OCI-LY7 (cell line): ENCODE measurements around the gene ANP32A. TPM values are rescaled to one million over a fixed set of nuclear protein-coding genes. Genes with fewer than 3 reads are reported as not detected.

Source experiments
- BruUV-seq: library from RNA; stranded (reverse); fragments of 400-500 nt; replicated peaks from 2 replicates; lab custom pipeline; 2021; lab: Mats Ljungman, UMichigan
- CTCF ChIA-PET: fragments of 300-600 bp; sonication (Branson Sonifier 250); formaldehyde crosslinking; loops from one replicate; lab custom pipeline; 2022; ENCODE audit warnings: antibody characterized with exemption; ENCODE audit not compliant: unreplicated experiment; lab: Charles Lee
- POLR2A ChIA-PET: fragments of 300-600 bp; sonication (Branson Sonifier 250); formaldehyde crosslinking; loops from one replicate; lab custom pipeline; 2022; ENCODE audit warnings: antibody characterized with exemption; lab: Charles Lee
- DNase-seq: peaks from one replicate; pipeline ENCODE4 v3.0.0-alpha.2; 2015; ENCODE audit warnings: low spot score
- H2AFZ ChIP-seq: fragments of 200-600 bp; sonication (generic), shearing (Covaris generic); 2 replicates; pipeline ENCODE4 v1.6.1; 2014; ENCODE audit warnings: mild to moderate bottlenecking, antibody characterized with exemption, low read length, moderate library complexity
- H3K27ac ChIP-seq: fragments of 200-600 bp; sonication (generic); 2 replicates; pipeline ENCODE4 v1.5.1; 2014; ENCODE audit warnings: mixed run types, low read depth, mild to moderate bottlenecking, moderate library complexity, low read length, inconsistent platforms; ENCODE audit not compliant: poor library complexity, severe bottlenecking
- H3K36me3 ChIP-seq: fragments of 200-600 bp; sonication (generic); 2 replicates; pipeline ENCODE4 v1.6.1; 2014; ENCODE audit warnings: mild to moderate bottlenecking, antibody characterized with exemption, low read length, moderate library complexity, mixed read lengths; ENCODE audit not compliant: insufficient read depth
- H3K4me1 ChIP-seq: fragments of 200-600 bp; sonication (generic); 2 replicates; pipeline ENCODE4 v1.5.1; 2014; ENCODE audit warnings: mild to moderate bottlenecking, low read length; ENCODE audit not compliant: insufficient read depth, poor library complexity, severe bottlenecking
- H3K4me2 ChIP-seq: fragments of 200-600 bp; sonication (generic); 2 replicates; pipeline ENCODE4 v1.6.1; 2014; ENCODE audit warnings: mild to moderate bottlenecking, low read length
- H3K4me3 ChIP-seq: fragments of 200-600 bp; sonication (generic); 2 replicates; pipeline ENCODE4 v1.5.1; 2014; ENCODE audit warnings: mild to moderate bottlenecking, low read depth, low read length; ENCODE audit not compliant: poor library complexity, severe bottlenecking
- H3K79me2 ChIP-seq: fragments of 200-600 bp; sonication (generic); 2 replicates; pipeline ENCODE4 v1.6.1; 2016; ENCODE audit warnings: low read depth, mild to moderate bottlenecking, low read length, moderate library complexity, mixed read lengths; ENCODE audit not compliant: insufficient read depth
- H3K9me2 ChIP-seq: fragments of 200-600 bp; sonication (generic); 2 replicates; pipeline ENCODE4 v1.6.1; 2016; ENCODE audit warnings: mild to moderate bottlenecking, low read length, mixed read lengths; ENCODE audit not compliant: insufficient read depth
- H3K9me3 ChIP-seq: fragments of 200-600 bp; sonication (generic); 2 replicates; pipeline ENCODE4 v1.6.1; 2014; ENCODE audit warnings: mild to moderate bottlenecking, mixed run types, low read length, mixed read lengths
- H4K20me1 ChIP-seq: fragments of 200-600 bp; sonication (generic); 2 replicates; pipeline ENCODE4 v1.6.1; 2014; ENCODE audit warnings: mild to moderate bottlenecking, antibody characterized with exemption, low read length, moderate library complexity, mixed read lengths; ENCODE audit not compliant: insufficient read depth
- EZH2phosphoT487 ChIP-seq: fragments of 200-600 bp; sonication (generic); IDR thresholded peaks from 2 replicates; pipeline ENCODE4 v1.6.1; 2018; ENCODE audit warnings: low read depth, borderline replicate concordance, mild to moderate bottlenecking, mixed run types, antibody characterized with exemption, low read length, moderate library complexity, mixed read lengths
- intact Hi-C: fragments of 100-400 bp; cut with micrococcal nuclease; formaldehyde crosslinking; loops from one replicate; pipeline ENCODE4 v1.10.0; 2022; ENCODE audit not compliant: unreplicated experiment
- total RNA-seq, 2 experiments: library from RNA; depleted of rRNA in 1 of 2; stranded (reverse); fragments of >200 nt in 1 of 2; shearing (Covaris generic) in 1 of 2; gene quantifications; 2 replicates each; pipeline ENCODE4 v1.2.3, GENCODE V29; 2014 to 2022
- TF ChIP-seq, protein P1 (sequence below): fragments of 200-600 bp; sonication (generic); conservative IDR thresholded peaks from 2 replicates; pipeline ENCODE4 v1.5.1; 2014; ENCODE audit warnings: mild to moderate bottlenecking, antibody characterized with exemption, low read length, moderate library complexity, mixed read lengths

Gene ANP32A
- total RNA-seq, 2 experiments from 2014 or later: 232 to 580 TPM

DNA sequence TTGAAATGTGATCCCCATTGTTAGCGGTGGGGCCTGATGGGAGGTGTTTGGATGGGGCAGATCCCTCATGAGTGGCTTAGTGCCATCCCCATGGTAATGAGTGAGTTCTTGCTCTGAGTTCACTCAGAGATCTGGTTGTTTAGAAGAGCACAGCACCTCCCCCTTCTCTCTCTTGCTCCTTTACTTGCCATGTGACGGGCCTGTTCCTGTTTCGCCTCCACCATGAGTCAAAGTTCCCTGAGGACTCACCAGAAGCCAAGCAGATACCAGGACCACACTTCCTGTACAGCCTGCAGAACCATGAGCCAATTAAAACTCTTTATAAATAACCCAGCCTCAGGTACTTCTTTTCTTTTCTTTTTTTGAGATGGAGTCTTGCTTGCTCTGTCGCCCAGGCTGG, 46.6 kb downstream of the ANP32A start:
- H3K4me3 ChIP-seq: no peak overlapping the region
- POLR2A ChIA-PET: no interaction called here
- H3K9me3 ChIP-seq: no peaks in the 10 kb centered on the region
- H3K9me2 ChIP-seq: no peaks in the 10 kb centered on the region
- no peaks in the 10 kb centered on the region for H4K20me1 ChIP-seq
- TF ChIP-seq EZH2phosphoT487: no peak
- TF ChIP-seq, protein P1, sequence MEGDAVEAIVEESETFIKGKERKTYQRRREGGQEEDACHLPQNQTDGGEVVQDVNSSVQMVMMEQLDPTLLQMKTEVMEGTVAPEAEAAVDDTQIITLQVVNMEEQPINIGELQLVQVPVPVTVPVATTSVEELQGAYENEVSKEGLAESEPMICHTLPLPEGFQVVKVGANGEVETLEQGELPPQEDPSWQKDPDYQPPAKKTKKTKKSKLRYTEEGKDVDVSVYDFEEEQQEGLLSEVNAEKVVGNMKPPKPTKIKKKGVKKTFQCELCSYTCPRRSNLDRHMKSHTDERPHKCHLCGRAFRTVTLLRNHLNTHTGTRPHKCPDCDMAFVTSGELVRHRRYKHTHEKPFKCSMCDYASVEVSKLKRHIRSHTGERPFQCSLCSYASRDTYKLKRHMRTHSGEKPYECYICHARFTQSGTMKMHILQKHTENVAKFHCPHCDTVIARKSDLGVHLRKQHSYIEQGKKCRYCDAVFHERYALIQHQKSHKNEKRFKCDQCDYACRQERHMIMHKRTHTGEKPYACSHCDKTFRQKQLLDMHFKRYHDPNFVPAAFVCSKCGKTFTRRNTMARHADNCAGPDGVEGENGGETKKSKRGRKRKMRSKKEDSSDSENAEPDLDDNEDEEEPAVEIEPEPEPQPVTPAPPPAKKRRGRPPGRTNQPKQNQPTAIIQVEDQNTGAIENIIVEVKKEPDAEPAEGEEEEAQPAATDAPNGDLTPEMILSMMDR: no peak
- H3K27ac ChIP-seq: no peak overlapping the region
- H2AFZ ChIP-seq: no peak overlapping the region
- no peak for DNase-seq
- H3K79me2 ChIP-seq: no peaks in the 10 kb centered on the region
- peaks cover 25% of the 10 kb centered on the region for H3K36me3 ChIP-seq
- no peak overlapping the region for H3K4me2 ChIP-seq
- CTCF ChIA-PET: no interaction called here
- no TSS peak for BruUV-seq
- intact Hi-C loops: no loop called here
- H3K4me1 ChIP-seq: no peaks in the 10 kb centered on the region

- Histone ChIP-seq H2AFZ (no peak overlapping the region), H3K4me3 (no peak overlapping the region), H3K36me3 (peaks cover 14% of the 10 kb centered on the region), H3K4me2 (no peak overlapping the region), H3K9me3 (no peaks in the 10 kb centered on the region), H3K27ac (no peak overlapping the region), H3K9me2 (no peaks in the 10 kb centered on the region), H3K4me1 (no peaks in the 10 kb centered on the region), H3K79me2 (no peaks in the 10 kb centered on the region), H4K20me1 (no peaks in the 10 kb centered on the region)
- intact Hi-C loops: loop anchor here (2.0 kb wide), 1 partner anchor 222 kb away; no protein-coding TSS in a partner anchor
- BruUV-seq: no TSS peak
- DNase-seq: no peak
- ChIA-PET POLR2A (interaction anchor here (0.5 to 0.8 kb wide), 4 partner anchors 16 to 248 kb away, joined by 3 to 5 read pairs (median 3); no protein-coding TSS in a partner anchor), CTCF (no interaction called here)
- no peak for TF ChIP-seq EZH2phosphoT487
- TF ChIP-seq, protein P1: no peak
Observed at GRCh38 chr15:68773036-68773435, 47.7 kb downstream of the ANP32A start.

GRCh38 chr15:68770216-68770615, 50.5 kb downstream of the ANP32A start:
- intact Hi-C loops: no loop called here
- Histone ChIP-seq H3K9me3 (no peaks in the 10 kb centered on the region), H3K4me3 (no peak overlapping the region), H2AFZ (no peak overlapping the region), H3K79me2 (no peaks in the 10 kb centered on the region), H3K4me2 (no peak overlapping the region), H3K9me2 (no peaks in the 10 kb centered on the region), H4K20me1 (no peaks in the 10 kb centered on the region), H3K36me3 (no peaks in the 10 kb centered on the region), H3K27ac (no peak overlapping the region), H3K4me1 (no peaks in the 10 kb centered on the region)
- TF ChIP-seq, protein P1: no peak
- no peak for TF ChIP-seq EZH2phosphoT487
- ChIA-PET POLR2A (interaction anchor here (1.7 kb wide), 1 partner anchor 13 kb away, joined by 4 read pairs; no protein-coding TSS in a partner anchor), CTCF (no interaction called here)
- BruUV-seq: no TSS peak
- DNase-seq: no peak
